Gastroesophageal sphincter (tissue), 3 donors: ENCODE data around the gene ZBTB7C.

Experiments
- CTCF ChIP-seq, 4 experiments: fragments of 200-600 bp in 2 of 4; fragments of 450-650 bp in 2 of 4; sonication (generic) in 1 of 4; IDR thresholded peaks; one replicate each; pipeline ENCODE4 v1.5.1; 2017 to 2019; ENCODE audit warnings: antibody characterized with exemption in 4 of 4, mild to moderate bottlenecking in 2 of 4, moderate library complexity in 2 of 4
- EP300 ChIP-seq: sonication (generic); formaldehyde crosslinking; IDR thresholded peaks from one replicate; pipeline ENCODE4 v1.6.1; 2017; ENCODE audit warnings: antibody characterized with exemption, mild to moderate bottlenecking
- POLR2AphosphoS5 ChIP-seq: sonication (generic); formaldehyde crosslinking; IDR thresholded peaks from one replicate; pipeline ENCODE4 v1.6.1; 2017; ENCODE audit warnings: antibody characterized with exemption

- TF ChIP-seq CTCF (IDR thresholded peaks at IDR 0.05) (no peak), EP300 (no peak), POLR2AphosphoS5 (no peak)
Measured at GRCh38 chr18:48075707-48076093, 333.5 kb downstream of the ZBTB7C start.
